GM12878 (cell line): Measurements from ENCODE around the gene INPP4B. TPM values are rescaled to one million over a fixed set of nuclear protein-coding genes. Genes with fewer than 3 reads are reported as not detected.

Experiments used
- ATAC-seq: fragments of 200-7000 bp; cut with Tn5 transposase; 3 replicates; pipeline ENCODE4 v1.9.1; 2020; ENCODE audit warnings: mild to moderate bottlenecking, moderate library complexity
- BruUV-seq: library from RNA; stranded (reverse); fragments of 400-500 nt; replicated peaks from 2 replicates; lab custom pipeline; 2021; lab: Mats Ljungman, UMichigan
- CTCF ChIA-PET: fragments of 300-600 bp; sonication (Branson Sonifier 250); formaldehyde crosslinking; extraction: SDS; loops from one replicate; lab custom pipeline; 2021; ENCODE audit warnings: inconsistent platforms; lab: Yijun Ruan, JAX
- POLR2A ChIA-PET: fragments of 350-600 bp; formaldehyde crosslinking; extraction: SDS; loops from one replicate; lab custom pipeline; 2021; ENCODE audit warnings: inconsistent platforms; lab: Charles Lee
- RAD21 ChIA-PET: fragments of 300-600 bp; sonication (Branson Sonifier 250); formaldehyde crosslinking; loops from one replicate; lab custom pipeline; 2023; ENCODE audit warnings: antibody characterized with exemption; ENCODE audit not compliant: unreplicated experiment; lab: Charles Lee
- SMC1A ChIA-PET: fragments of 300-600 bp; sonication (Branson Sonifier 250); formaldehyde crosslinking; loops from one replicate; lab custom pipeline; 2023; ENCODE audit not compliant: unreplicated experiment, uncharacterized antibody; lab: Charles Lee
- DNase-seq: peaks from one replicate; pipeline ENCODE4 v3.0.0-alpha.2; 2011; ENCODE audit warnings: low read depth, low spot score
- FAIRE-seq: peaks from 3 replicates; lab custom pipeline; 2011; peaks lifted over from hg19 to GRCh38; lab: Jason Lieb, UNC
- H2AFZ ChIP-seq: 2 replicates; pipeline ENCODE4 v1.6.0; 2011; ENCODE audit warnings: low read depth, low read length, control low read depth; ENCODE audit not compliant: control insufficient read depth
- H3K27ac ChIP-seq: 2 replicates; pipeline ENCODE4 v1.5.1; 2011; ENCODE audit warnings: control low read depth; ENCODE audit not compliant: control insufficient read depth, insufficient read depth
- H3K27me3 ChIP-seq, 2 experiments: replicated peaks in 1 of 2; 2 replicates each; pipeline versions ENCODE4 v1.6.0 to v1.6.1; 2011; ENCODE audit warnings: low read length in 1 of 2; ENCODE audit not compliant: control insufficient read depth in 2 of 2, insufficient read depth in 2 of 2
- H3K36me3 ChIP-seq, 2 experiments: 2 replicates each; pipeline ENCODE4 v1.5.1; 2011; ENCODE audit warnings: low read length in 1 of 2; ENCODE audit not compliant: control insufficient read depth in 2 of 2, insufficient read depth in 2 of 2
- H3K4me1 ChIP-seq: 2 replicates; pipeline ENCODE4 v1.6.1; 2011; ENCODE audit warnings: mild to moderate bottlenecking, low read length, moderate library complexity, mixed read lengths; ENCODE audit not compliant: control insufficient read depth, insufficient read depth
- H3K4me2 ChIP-seq: 2 replicates; pipeline ENCODE4 v1.6.0; 2011; ENCODE audit warnings: control low read depth; ENCODE audit not compliant: control insufficient read depth, insufficient read depth
- H3K4me3 ChIP-seq: fragments of 200-600 bp; sonication (generic); 2 replicates; pipeline ENCODE4 v1.5.1; 2016
- H3K79me2 ChIP-seq: 2 replicates; pipeline ENCODE4 v1.6.0; 2011; ENCODE audit warnings: low read length; ENCODE audit not compliant: control insufficient read depth, insufficient read depth
- H3K9ac ChIP-seq: 2 replicates; pipeline ENCODE4 v1.8.0; 2011; ENCODE audit warnings: low read length, control low read depth, mixed read lengths; ENCODE audit not compliant: control insufficient read depth, insufficient read depth
- H3K9me3 ChIP-seq: replicated peaks from 3 replicates; pipeline ENCODE4 v1.5.1; 2011; ENCODE audit warnings: mild to moderate bottlenecking, low read length; ENCODE audit not compliant: control insufficient read depth, insufficient read depth
- H4K20me1 ChIP-seq: 2 replicates; pipeline ENCODE4 v1.6.0; 2011; ENCODE audit not compliant: control insufficient read depth, insufficient read depth
- EGR1 ChIP-seq, 2 experiments: IDR thresholded peaks; 1 replicate in 1 of 2; 2 replicates in 1 of 2; pipeline ENCODE4 v1.6.1; 2011 to 2012; ENCODE audit warnings: low read depth in 2 of 2, low read length in 2 of 2, borderline replicate concordance in 1 of 2, mild to moderate bottlenecking in 1 of 2, moderate library complexity in 1 of 2
- GABPA ChIP-seq: IDR thresholded peaks from 2 replicates; pipeline ENCODE4 v1.6.1; 2014; ENCODE audit warnings: antibody characterized with exemption, low read depth, mild to moderate bottlenecking, inconsistent platforms
- MTA2 ChIP-seq: fragments of 450-650 bp; IDR thresholded peaks from 2 replicates; pipeline ENCODE4 v1.6.1; 2016; ENCODE audit warnings: low read depth, mild to moderate bottlenecking, moderate library complexity
- NFIC ChIP-seq: IDR thresholded peaks from 2 replicates; pipeline ENCODE4 v1.6.1; 2012; ENCODE audit warnings: low read depth, mild to moderate bottlenecking, inconsistent platforms, low read length, moderate library complexity
- SPI1 ChIP-seq: IDR thresholded peaks from 2 replicates; pipeline ENCODE4 v1.6.1; 2011; ENCODE audit warnings: low read depth, mild to moderate bottlenecking, low read length, moderate library complexity, borderline replicate concordance; ENCODE audit not compliant: insufficient read depth
- WGBS: methylation state at CpG from one replicate; pipeline ENCODE4 v1.1.6; 2016; ENCODE audit warnings: low lambda C conversion rate; ENCODE audit not compliant: insufficient replicate concordance, insufficient coverage; ENCODE audit errors: missing lambda C conversion rate; 5-methylcytosine and 5-hydroxymethylcytosine counted together
- in situ Hi-C: fragments of 300-500 bp; cut with MboI; formaldehyde crosslinking; loops from 9 replicates; pipeline ENCODE4 v1.14.3; 2018; ENCODE audit warnings: mixed read lengths
- intact Hi-C: fragments of 100-400 bp; cut with micrococcal nuclease; formaldehyde crosslinking; loops from one replicate; pipeline ENCODE4 v1.14.2; 2022; ENCODE audit not compliant: unreplicated experiment
- polyA plus RNA-seq, 11 experiments: library from polyadenylated mRNA; depleted of rRNA in 4 of 11; unstranded in 6 of 11; stranded (reverse) in 5 of 11; fragments of >200 nt; fragmentation: Nextera tagmentation in 4 of 11; fragmentation: Illumina TruSeq in 1 of 11; extraction: Ambion mirVana in 4 of 11; extraction: Trizol in 1 of 11; gene quantifications; 1 replicate in 1 of 11; 2 replicates in 10 of 11; pipeline versions ENCODE4 v1.2.1 to v1.2.3, GENCODE V29; 2011 to 2016; ENCODE audit warnings: inconsistent platforms in 2 of 11, missing spikeins in 2 of 11, low read depth in 1 of 11
- total RNA-seq, 4 experiments: library from RNA; depleted of rRNA in 3 of 4; stranded (reverse); fragments of >200 nt in 3 of 4; fragmentation: Illumina TruSeq in 1 of 4; extraction: Trizol in 1 of 4; gene quantifications; 2 replicates each; pipeline versions ENCODE4 v1.2.1 to v1.2.3, GENCODE V29; 2013 to 2021

The INPP4B gene
- total and polyA plus RNA-seq, 10 of the 15 experiments (the other 5 are each of a cell fraction or from before 2014, with no cell fraction given) = 0.53 to 11.2 (median 0.95) TPM

- Histone ChIP-seq H4K20me1 (no peaks in the 10 kb centered on the region), H3K27me3 (no peaks in the 10 kb centered on the region), H3K79me2 (no peaks in the 10 kb centered on the region), H3K9me3 (no peaks in the 10 kb centered on the region), H3K4me3 (no peak overlapping the region), H3K36me3 (no peaks in the 10 kb centered on the region), H2AFZ (no peak overlapping the region), H3K9ac (no peak overlapping the region), H3K4me2 (no peak overlapping the region), H3K4me1 (no peaks in the 10 kb centered on the region), H3K27ac (no peak overlapping the region)
- intact Hi-C loops = loop anchor here (5.0 to 10.0 kb wide), 5 partner anchors 227 to 970 kb away; no protein-coding TSS in a partner anchor
- no peak for TF ChIP-seq NFIC
- no peak for TF ChIP-seq MTA2
- TF ChIP-seq GABPA = no peak
- TF ChIP-seq EGR1 (IDR thresholded peaks at IDR 0.05; ENCODE audit: borderline replicate concordance in 1 of 2, low read depth in 2 of 2, low read length in 2 of 2) = no peak
- peak; percentile 84 for TF ChIP-seq SPI1
- DNase-seq (no peak), ATAC-seq (peak; percentile 66), FAIRE-seq (no peak)
- POLR2A ChIA-PET = no interaction called here
- 0% methylated on average over 2 of the region's 2 CpGs for WGBS
- in situ Hi-C loops = loop anchor here (10.0 to 25.0 kb wide), 2 partner anchors 587 to 820 kb away; no protein-coding TSS in a partner anchor
- BruUV-seq = no TSS peak
- SMC1A ChIA-PET = interaction anchor here (1.0 kb wide), 2 partner anchors 205 to 594 kb away, joined by 3 to 4 read pairs; no protein-coding TSS in a partner anchor
- RAD21 ChIA-PET = interaction anchor here (1.1 kb wide), 1 partner anchor 207 kb away, joined by 3 read pairs; no protein-coding TSS in a partner anchor
- CTCF ChIA-PET = interaction anchor here (0.6 to 1.7 kb wide), 2 partner anchors 15 to 449 kb away, joined by 3 to 4 read pairs; no protein-coding TSS in a partner anchor
Observed at GRCh38 chr4:142124874-142125273, 721.2 kb downstream of the INPP4B start.
